GM19397 (cell line): ENCODE results near the gene DIAPH2.
A peak's percentile ranks its signal among the peaks of the same experiment; 100 is the strongest.

ENCODE experiments used
- ATAC-seq: cut with Tn5 transposase; IDR thresholded peaks from one replicate; pipeline ENCODE4 v1.9.1; 2021; ENCODE audit warnings: mild to moderate bottlenecking, moderate library complexity; ENCODE audit not compliant: unreplicated experiment

The DIAPH2 gene

DNA sequence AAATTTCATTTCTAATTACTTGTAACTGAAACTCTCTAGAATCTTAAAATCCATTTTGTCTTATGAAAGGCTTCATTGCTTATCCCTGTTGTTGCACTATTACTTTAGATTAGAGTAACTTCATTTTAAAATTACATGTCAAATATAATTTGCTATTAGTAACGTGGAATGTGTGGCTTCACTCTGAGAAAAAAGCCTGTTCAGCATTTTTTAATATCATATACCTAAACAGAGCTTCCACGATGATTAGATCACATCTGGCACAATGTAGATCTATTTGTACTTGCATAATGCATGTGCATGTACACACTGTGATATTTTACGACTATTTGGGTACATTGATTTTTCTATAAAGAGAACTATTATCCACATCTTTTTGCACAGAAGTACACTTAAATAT lies 847.2 kb downstream of the DIAPH2 start:
- no peak for ATAC-seq

DNA sequence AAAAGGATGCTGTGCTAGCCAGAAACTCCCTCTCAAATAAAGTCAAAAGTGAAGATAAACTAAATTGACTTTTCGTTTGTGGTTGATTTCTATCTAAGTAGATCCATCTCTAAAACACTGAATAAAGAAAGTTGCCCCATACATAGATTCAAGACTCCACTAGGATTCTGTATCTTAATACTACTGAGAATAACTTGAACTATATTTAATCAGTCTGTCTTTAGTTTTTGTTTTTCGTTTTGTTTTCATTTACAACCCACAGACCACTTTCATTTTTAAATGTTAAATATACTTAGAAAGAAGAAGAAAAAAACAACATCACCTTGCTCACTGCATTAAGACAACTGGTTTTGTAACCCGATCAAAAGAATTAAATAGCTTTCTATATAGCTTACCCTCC lies 854.1 kb downstream of the DIAPH2 start:
- ATAC-seq: no peak

DNA sequence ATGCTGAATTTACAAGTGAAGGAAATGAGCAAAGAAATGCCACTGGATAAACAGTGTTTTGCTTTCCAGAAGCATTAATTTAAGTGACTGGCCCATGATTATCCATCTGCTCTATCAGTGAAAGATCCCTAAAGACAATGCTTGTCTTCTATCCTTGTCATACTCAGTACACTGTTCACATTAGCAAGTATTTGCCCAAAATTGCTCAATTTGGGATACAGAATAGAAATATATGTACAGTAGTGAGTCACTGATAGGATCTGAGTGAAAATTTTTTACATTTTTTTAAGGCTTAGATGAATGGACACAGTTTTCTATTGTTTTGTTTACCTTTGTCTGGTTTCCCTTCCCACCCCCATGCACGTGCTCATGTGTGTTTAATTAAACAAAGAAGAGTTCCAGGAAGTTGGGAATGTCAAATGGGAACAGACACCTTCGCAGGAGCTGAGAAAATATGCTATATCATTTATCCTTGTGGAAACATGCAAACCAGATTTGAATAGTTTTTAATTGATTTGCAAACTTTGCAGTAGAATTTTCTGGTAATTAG lies 855.4 kb downstream of the DIAPH2 start:
- ATAC-seq: no peak

DNA sequence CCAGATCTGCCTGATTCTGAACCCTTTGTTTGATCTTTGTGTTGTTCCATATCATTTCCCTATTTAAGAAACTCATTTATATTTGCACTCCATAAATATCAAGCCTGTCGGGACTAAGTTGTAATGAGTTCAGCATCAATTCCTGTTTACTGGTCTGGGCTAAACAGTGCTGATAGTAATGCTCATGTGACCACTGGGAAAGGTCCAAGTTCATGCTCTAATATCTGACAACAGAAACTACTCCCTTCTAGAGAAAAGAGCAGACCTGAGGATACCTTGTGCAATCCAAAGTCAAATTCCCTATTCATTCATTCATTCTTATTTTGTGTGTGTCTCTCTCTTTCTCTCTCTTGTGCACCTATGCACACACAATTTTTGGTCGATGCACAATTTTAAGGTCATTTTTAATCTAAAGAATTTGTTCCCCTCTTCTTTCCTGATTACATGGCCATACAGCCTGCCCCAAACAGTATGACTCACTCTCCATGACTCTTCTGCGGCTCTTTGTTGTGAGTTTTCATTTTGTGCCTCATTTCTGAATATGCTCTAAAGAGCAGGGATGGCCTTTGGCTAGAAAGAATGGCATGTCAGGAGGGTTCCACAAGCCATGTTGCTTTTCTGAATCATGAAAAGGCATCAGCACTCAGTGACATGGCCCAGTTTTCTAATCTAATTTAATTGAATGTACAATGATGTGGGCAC lies 863.4 kb downstream of the DIAPH2 start:
- no peak for ATAC-seq

DNA sequence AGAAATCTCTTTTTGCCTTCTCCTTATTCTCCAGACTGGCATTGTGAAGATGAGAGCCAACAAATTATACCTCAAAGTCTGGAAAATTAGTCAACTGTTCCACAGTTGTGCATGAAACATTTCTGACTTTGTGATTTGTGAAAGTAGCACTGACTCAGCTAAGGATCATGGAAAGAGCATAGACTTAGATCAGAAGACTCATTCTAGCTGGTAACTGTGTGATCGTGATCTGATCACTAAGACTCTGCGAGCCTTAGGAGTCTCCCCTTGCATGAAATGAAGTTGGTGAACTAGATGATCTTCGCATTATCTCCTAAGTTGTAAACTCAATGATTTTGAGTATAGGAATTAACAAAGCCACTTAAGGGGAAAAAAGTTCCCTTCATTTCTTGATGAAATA lies 867.2 kb downstream of the DIAPH2 start:
- ATAC-seq: no peak

DNA sequence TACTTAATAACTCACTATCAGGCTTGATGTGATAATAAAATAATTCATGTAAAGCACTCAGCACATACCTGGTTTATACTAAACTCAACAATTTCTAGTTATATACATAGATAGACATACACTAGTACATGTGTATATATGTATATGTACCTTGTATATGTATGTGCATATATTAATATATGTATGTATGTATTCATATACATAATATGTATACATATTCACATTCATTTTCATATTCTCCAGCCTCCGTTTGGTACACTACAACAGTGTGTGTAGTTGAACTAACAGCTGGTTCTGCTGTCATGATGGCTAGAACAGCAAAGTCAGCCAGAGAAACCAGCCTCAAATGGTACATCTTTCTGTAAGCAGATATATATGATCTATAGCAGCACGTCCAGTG lies 869.2 kb downstream of the DIAPH2 start:
- ATAC-seq: no peak

DNA sequence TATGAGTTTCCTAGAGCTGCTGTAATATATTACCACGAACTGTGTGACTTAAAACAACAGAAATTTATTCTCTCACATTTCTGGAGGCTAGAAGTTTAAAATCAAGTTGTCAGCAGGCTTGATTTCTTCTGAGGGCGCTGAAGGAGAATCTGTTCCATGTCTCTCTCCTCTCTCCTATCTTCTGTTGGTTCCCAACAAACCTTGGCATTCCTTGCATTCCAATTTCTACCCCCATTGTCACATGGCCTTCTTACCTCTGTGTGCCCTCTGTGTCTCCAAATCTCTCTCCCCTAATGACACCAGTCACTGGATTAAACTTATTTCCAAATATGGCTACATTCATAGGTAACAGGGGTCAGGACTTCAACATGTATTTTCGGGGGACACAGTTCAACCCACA lies 871.7 kb downstream of the DIAPH2 start:
- ATAC-seq: no peak

DNA sequence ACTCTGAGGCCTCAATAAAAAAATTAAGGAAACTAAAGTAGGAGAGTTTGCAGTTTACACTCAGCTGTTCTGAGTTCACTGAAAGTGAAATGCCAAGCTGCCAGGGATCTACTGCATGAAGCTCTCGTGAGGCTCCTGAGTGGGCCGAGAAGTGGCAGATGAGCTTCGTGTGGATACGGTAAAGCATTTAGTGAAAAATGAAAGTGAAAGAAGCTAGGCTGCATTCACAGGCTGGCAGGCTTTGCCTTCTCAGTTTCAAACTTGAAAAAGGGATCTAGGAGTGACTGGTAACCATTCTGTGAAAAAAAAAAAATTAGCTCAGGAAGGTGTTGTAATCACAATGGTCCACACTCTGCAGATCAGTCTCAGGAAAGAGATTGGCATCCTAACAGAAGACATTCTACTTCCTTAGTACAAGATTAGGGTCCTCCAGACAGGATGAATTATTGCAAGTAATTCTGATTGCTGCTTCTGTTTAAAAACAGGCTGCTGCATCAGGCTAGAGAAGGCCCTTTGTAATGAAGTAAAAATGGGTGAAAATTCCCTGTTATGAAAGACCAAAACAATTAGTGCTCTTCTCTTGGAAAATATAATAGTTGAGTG lies 879.0 kb downstream of the DIAPH2 start:
- ATAC-seq: peak; percentile 99

DNA sequence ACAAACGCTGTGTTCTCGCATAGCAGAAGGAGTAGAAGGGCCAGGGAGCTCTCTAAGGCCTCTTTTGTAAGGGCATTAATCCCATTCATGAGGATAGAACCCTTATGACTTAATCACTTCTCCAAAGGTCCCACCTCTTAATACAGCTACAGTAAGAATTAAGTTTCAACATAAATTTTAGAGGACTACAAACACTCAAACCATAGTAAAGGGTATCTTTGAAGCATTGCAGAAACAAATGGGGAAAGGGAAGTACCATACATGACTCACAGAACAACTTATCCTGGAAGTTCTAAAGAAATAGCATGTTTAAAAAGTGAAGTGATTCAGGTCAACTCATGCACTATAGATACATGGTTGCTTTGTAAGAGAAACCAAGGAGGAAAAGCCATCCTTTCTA lies 879.9 kb downstream of the DIAPH2 start:
- ATAC-seq: no peak

DNA sequence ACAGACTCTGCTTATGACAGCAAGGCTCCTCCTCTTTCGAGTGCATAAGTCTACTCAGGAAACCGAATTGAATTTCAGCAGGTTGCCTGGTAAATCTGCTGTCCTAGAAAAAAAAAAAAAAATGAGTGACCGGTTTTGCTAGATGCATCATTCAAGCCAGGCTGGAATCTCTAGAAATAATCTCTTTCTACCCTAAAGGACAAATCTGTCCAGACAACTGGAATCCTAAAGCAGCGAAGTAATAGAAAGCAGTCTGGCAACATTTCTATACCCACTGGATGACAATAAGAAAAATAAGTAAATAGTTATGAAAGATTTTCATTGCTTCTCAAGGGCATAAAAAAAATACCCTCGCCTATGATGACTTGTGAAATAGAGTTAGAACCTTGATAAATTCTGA lies 902.5 kb downstream of the DIAPH2 start:
- no peak for ATAC-seq

DNA sequence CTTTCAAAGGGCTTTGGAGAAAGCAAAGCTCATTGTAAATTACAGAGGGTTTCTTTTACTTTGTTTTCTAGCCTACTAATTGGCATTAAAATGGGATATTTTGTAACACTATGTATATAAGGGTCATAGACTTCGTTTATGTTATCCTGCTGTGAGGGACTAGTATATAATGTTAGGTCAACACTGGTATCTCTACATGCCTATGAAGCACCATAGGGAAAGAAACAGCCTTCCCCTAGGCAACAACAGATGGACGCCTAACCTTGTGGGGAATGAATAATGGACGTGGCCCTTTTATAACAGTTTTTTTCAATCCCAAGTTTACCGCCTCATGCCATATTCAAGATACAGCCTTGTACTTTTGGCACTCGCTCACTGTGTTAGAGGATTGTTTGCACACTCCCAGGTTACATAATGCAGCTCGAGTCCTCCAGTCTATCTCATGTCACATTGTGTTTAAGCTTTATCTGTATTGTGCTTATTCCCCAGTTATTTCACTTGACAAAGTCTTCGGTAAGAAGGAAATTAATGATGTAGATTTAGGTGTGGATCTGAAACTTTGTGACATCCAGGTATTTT lies 910.1 kb downstream of the DIAPH2 start:
- no peak for ATAC-seq

DNA sequence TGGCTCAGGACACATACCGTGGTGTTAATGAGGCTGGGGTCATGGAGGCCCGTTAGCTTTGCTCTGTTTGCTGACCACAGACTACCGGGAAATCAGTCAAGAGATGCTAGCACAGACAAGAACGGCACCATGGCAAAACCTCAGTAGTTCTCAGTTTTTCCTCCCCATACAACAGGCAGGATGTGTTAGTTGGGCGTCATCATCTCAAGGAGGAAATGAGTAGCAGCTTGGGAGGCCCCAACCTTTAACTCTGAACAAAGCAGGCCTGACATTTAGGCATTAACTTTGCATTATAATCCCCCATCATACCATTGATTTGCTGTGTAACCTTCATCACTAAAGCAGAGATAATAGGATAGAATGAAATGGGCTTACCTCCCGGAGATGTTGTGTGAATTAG lies 913.3 kb downstream of the DIAPH2 start:
- ATAC-seq: no peak

DNA sequence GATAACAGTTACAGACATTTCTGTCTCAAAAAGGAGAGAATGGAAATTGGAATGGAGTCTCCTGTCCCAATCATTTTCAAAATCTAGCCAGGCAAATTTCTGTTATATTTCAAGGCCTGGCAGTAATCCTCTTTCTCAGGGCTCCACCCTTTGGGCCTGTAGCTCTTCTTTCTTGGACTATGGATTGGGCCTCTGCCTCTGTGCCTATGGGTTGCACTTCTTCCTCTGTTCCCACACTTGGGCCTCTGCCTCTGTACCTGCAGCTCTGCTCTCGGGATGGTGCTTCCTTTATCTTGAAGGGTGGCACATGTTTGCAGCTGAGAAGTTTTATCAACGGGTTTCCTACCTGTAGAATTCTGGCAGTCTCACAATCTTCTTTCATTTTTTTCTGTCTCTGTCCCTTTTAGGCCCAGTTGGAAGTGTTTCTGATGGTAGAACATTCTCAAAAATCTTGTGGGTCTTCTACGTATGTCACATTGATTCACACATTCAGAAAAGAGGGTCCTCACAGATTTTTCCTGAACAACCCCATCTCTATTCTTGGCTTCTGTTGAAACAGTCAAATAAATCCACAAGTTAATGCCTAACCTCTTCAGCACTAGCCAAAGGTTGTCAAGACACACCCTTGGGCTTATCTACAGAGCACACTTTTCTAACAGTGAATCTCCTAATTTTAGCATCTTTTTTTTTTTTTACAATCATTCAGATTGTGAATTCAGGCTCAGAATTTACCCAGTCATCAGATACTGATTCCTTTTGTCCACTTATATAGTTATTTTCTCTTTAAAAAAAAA lies 918.0 kb downstream of the DIAPH2 start:
- no peak for ATAC-seq

DNA sequence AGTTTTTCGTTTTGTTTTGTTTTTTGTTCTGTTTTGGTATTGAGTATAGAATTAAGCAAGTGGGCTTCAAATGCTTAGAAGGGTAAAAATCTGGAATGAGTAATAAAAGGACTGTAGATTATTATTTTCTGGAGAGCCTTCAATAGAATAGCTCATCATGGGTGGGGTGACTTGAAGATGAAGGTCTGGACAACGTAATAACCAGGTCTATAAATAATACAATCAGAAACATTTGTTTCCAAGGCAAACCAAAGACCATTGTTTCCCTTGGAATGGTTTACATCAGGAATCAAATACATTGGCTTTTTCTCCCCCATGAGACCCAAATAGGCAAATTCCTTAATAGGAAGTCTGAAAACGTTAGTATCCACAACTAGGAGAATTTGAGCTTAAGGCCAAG lies 920.6 kb downstream of the DIAPH2 start:
- ATAC-seq: no peak

DNA sequence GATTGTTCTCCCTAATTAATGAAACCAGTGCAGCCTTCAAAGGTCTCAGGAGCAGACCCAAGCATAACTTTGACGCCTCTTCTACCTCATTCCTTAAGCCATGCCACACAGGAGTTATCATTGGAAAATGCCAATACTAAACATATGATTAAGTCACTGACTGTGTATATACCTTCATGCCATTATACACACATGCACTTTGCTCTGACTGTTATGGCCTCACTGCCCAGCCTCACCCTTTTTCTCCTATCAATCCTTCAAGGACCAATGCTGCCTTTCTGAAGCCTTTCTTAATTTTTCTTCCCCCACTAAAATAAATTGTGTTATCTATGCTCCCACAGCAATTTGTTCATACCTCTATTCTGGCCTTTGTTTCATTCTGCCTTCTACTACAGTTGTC lies 924.7 kb downstream of the DIAPH2 start:
- ATAC-seq: no peak

DNA sequence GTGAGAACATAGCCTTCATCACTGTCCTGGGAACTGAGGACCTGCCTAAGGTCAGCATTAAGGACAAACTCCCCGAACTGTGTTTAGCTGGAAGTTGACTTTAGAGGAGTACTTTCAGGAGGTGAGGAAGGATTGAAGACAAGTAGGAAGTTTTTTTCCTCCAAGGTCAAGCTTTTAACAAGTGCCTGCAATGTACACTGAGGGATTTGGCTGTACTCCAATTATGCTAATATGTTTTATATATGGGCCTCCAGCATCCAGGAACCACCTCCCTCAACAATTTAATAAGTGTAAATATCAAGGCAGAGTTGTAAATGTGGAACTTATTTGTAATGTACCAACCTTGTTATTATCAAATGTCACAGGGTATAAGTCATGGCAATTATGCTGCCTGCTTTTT lies 925.3 kb downstream of the DIAPH2 start:
- no peak for ATAC-seq

DNA sequence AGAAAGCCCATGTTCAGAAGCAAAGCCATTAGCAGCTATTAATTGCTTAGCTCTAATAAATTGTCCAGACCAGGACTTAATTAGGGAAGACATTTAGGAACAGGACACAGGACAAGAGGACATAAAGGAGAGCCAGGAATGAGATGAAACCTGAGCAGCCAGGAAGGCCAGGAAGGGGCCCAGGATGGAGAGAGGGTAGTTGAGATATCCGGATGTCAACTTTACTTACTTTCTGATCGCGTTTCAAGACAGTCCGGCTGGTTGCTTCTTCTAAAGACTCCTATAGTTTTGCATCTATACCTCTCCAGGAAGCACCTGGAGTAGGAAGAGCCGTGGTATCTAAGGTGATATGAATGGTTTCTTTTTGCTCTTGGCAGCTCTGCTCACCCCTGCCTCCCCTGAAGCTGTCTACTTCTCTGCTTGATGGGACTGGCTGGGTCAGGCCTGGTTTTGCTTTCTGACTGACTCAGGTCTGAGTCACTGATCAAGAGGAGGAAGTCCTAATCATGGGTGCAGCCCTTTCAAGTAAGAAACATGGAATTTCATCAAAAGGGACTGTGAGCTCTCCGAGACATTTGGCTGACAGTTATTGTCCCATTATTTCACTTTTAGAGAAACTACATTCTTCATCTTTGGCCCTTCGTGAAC lies 932.4 kb downstream of the DIAPH2 start:
- peak; percentile 79 for ATAC-seq

DNA sequence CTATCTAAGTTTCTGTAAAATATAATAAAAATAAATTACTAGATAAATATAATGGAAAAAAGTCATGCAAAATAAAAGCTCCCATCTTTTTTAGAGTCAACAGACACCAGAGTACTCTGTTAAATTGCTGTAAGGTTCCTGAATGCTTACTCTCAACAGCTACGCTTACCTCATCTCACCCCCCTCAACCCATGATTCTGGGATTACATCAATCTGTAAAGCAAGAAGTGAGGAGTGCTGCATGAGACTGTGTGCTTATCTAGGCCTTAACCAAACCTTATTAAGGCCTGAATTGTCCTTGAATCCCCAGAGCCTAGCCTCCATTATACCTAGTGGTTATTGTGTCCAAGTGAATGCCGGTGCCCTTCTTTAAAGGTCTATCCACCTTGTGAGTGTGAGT lies 934.9 kb downstream of the DIAPH2 start:
- no peak for ATAC-seq

DNA sequence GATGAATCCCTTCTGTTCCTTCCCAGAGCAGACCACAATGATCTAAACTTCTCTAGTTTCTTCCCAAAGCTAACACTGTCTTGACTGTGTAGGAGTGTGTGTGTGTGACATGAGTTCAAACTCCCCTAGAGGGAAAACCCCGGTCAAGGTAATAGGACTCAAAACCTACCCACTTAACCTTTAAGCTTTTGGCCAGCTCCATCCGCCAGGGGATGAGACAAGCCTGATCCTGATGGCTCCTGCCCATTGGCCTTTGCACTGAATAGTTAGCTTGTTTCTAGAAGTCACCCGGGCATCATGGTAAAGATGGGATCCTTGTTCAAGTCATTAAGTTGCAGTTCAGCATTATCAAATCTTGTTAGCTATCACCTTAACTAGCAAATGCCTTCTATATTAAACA lies 937.5 kb downstream of the DIAPH2 start:
- ATAC-seq: no peak

DNA sequence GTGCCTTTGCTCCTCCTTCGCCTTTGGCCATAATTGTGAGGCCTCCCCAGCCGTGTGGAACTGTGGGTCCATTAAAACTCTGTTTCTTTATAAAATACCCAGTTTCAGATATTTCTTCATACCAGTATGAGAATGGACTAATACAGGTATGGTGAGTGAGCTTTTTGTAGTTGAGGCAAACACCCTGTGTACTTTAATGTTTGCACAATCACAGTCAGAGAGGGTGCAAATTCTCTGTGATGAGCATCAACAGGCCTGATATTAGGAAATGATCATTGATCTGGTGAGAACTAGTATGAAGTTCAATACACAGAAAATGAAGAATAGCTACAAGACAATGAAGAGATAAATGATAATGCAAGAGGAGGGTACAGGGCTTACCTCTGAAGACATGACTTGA lies 943.7 kb downstream of the DIAPH2 start:
- ATAC-seq: no peak
